Pulmonary artery endothelial cell (primary cell): ENCODE measurements around the gene ATP5MG. TPM values are rescaled to one million over a fixed set of nuclear protein-coding genes. Genes with fewer than 3 reads are reported as not detected.

Experiments
- DNase-seq: peaks from one replicate; pipeline ENCODE4 v3.0.0-alpha.2; 2011; ENCODE audit warnings: low read depth, low spot score
- total RNA-seq: library from RNA; depleted of rRNA; stranded (reverse); fragments of >200 nt; gene quantifications from 2 replicates; pipeline ENCODE4 v1.2.3, GENCODE V29; 2014

The ATP5MG gene
- total RNA-seq, 1 donor from 2014 or later: 96.9 TPM

DNA sequence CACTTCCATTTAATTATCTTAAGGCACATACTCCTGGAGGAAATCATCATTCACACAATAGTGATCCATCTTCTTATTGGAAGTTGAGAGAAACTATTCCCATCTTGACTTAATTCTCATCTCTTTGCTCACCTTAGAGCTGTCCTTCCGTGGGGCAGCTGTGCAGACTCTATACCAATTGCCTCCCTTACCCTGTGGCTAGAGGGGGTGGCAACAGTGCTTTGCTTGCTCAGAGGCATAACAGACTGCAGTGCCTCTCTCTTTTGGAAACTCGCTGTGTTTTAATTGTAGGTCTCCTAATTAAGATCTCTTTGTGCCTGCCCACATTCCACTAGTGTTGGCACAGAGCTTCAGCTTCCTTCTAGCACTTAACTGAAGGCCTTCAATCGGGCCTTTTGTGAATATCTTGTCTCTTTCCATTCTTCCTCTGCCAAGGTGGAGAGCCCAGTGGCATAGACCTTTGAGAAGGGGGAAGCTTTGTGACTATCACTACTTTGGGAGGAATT is 40.4 kb downstream of the ATP5MG start:
- no peak for DNase-seq

DNA sequence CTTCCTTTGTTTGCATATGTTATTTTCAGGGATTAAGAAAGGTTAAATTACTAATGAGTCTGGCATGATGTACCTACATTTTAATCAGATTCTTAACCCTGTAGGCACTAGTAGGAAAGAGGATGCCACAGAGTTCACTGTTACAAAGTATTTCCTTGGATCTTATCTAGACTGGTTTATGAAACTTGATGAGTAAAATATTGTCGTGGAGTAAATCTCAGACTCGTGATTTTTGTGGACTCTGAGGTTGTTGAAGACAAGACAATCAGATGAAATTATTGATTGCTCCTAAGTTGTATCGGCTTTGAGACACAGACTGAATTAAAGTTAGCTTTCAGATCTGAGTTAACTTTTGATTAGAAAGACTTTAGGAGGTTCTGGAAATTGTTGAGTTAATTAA is 40.9 kb downstream of the ATP5MG start:
- no peak for DNase-seq

DNA sequence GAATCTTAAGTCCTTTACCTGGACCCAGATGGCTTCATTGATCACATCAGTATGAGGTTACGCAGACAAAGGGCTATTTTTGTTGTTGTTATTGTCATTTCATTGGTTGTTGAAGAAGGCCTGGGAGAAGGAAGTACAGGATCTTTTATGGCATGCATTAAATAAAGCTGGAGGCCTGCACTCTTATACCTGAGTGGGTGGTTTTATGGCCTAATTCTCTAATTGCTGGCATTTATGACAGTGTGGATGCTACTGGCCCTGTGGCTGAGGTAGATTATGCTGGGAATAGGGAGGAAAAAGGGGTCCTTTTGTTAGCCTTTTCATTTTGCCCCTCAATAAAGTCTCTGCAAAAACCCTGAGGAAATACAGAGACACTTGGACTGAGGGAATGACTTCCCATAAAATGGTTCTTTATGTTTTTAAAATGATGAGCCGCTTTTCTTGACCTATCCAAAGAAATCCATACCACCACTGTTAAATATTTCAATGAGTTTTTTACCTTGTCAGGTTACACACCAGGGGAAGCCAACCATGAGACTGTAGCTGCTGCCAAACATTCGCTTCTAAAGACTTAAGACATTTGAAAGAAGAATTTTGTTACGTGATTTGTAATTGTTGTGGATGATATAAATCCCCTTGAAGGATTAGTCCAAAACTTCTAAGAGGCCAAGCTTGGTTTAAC is 41.6 kb downstream of the ATP5MG start:
- DNase-seq: no peak

DNA sequence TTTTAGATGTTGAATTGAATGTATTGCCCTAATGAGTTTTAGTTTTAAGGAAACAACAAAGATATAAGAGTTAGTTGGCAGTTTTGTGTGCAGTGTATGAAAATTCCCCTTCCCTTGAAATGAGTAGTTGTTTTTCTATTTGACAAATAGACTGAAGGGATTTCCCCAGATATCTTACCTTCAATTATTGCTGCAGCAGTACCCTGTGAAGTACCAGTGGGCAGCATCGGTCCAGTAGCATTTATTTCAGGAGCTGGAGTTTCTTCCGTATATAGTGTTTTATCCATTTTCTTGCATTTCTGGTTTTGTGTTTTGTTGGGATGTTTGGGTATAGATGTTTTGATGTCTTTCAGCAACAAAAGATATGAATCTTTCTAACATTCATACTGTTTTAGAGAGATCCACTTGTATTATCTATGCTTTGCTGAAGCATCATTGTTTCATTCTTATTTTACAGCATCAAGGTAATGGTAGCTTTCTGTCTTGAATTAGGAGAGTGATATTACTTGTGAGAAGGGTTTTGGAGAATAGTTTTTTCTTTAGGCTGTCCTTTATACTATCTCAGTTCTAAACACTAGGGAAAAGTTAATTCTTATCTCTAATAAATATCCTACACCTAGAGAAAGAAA is 42.3 kb downstream of the ATP5MG start:
- no peak for DNase-seq

DNA sequence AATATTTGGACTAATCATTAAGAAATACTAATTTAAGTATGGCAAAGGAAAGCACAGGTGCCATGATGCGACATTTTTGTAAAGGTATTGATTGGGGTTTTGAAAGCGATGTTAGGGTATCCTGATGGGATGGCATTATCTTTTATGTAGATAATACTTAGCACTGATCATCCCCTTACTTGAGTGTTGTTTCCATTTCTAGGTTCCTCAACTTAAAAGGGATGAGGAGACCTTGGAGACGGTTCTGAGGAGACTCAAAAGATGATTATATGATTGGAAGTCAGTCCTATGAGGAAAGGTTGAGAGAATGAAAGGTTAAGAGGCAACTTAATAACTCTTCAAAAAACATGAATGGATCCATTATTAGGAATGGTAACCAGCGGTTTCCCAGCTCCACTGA is 46.0 kb downstream of the ATP5MG start:
- DNase-seq: no peak

DNA sequence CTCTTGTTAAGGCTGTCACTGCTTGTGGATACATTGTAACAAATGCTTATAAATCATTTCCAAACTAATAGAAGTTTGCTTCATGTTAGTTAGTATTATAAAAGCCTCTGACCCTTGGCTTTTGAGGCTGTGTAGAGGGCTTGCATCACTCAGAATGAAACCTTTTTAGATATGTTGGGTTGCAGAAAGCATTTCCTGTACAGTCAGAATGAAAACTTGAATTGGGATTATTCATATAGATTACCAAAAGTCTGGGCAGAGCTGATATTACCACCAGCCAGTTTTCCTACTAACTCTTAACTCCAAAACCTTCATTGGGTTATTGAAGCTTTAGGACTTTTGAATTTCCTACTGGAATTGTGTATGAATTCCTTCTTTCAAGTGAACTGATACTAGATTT is 46.9 kb downstream of the ATP5MG start:
- no peak for DNase-seq

GRCh38 chr11:118449316-118449918 is 48.0 kb downstream of the ATP5MG start:
- no peak for DNase-seq

- no peak for DNase-seq
Observed at GRCh38 chr11:118450451-118450850, 49.0 kb downstream of the ATP5MG start.

Other genes with a start within 250 kb of the ATP5MG start
- 0.13 and 0.21 TPM in 2 replicates for gene SCN4B, start 248.8 kb upstream of the ATP5MG start, total RNA-seq
- gene SCN2B, start 225.0 kb upstream of the ATP5MG start, total RNA-seq: not detected in 2 replicates
- gene JAML, start 176.6 kb upstream of the ATP5MG start, total RNA-seq: 0.13 and 0.35 TPM in 2 replicates
- 11.5 and 14.2 TPM in 2 replicates for gene MPZL3, start 149.2 kb upstream of the ATP5MG start, total RNA-seq
- 116 and 148 TPM in 2 replicates for gene MPZL2, start 137.3 kb upstream of the ATP5MG start, total RNA-seq
- not detected in 2 replicates for gene CD3E, start 96.9 kb upstream of the ATP5MG start, total RNA-seq
- gene CD3D, start 58.9 kb upstream of the ATP5MG start, total RNA-seq: not detected in 2 replicates
- not detected in 2 replicates for gene CD3G, start 57.3 kb upstream of the ATP5MG start, total RNA-seq
- gene UBE4A, start 42.0 kb upstream of the ATP5MG start, total RNA-seq: 29.9 and 38.4 TPM in 2 replicates
- 20.0 and 29.7 TPM in 2 replicates for gene KMT2A, start 34.9 kb downstream of the ATP5MG start, total RNA-seq
- 0.40 and 1.3 TPM in 2 replicates for gene TTC36, start 125.9 kb downstream of the ATP5MG start, total RNA-seq
- 17.7 and 18.7 TPM in 2 replicates for gene TMEM25, start 129.6 kb downstream of the ATP5MG start, total RNA-seq
- gene IFT46, start 164.3 kb downstream of the ATP5MG start, total RNA-seq: 25.5 and 33.6 TPM in 2 replicates
- 130 and 149 TPM in 2 replicates for gene ARCN1, start 170.8 kb downstream of the ATP5MG start, total RNA-seq
- gene PHLDB1, start 206.0 kb downstream of the ATP5MG start, total RNA-seq: 67.0 and 79.3 TPM in 2 replicates